Endothelial cell of umbilical vein (primary cell): ENCODE data around the gene TRANK1. TPM values are rescaled to one million over a fixed set of nuclear protein-coding genes. Genes with fewer than 3 reads are reported as not detected.

Experiments
- BruUV-seq: library from RNA; stranded (reverse); fragments of 400-500 nt; replicated peaks from 2 replicates; lab custom pipeline; 2021; lab: Mats Ljungman, UMichigan
- CTCF ChIA-PET: fragments of 300-600, 350-600 bp; sonication (Branson Sonifier 250); formaldehyde crosslinking; loops from one replicate; lab custom pipeline; 2021; ENCODE audit warnings: antibody characterized with exemption, inconsistent platforms; lab: Charles Lee
- POLR2A ChIA-PET: fragments of 300-600, 350-600 bp; sonication (Branson Sonifier 250); formaldehyde crosslinking; loops from one replicate; lab custom pipeline; 2021; ENCODE audit warnings: antibody characterized with exemption, inconsistent platforms; lab: Charles Lee
- DNase-seq: peaks from one replicate; pipeline ENCODE4 v3.0.0-alpha.2; 2011; ENCODE audit warnings: low read depth, low spot score
- FAIRE-seq: peaks from 2 replicates; lab custom pipeline; 2011; peaks lifted over from hg19 to GRCh38; lab: Jason Lieb, UNC
- H2AFZ ChIP-seq: 2 replicates; pipeline ENCODE4 v1.6.0; 2012; ENCODE audit warnings: low read depth, low read length, control low read depth, inconsistent platforms
- H3K27ac ChIP-seq: 2 replicates; pipeline ENCODE4 v1.5.1; 2011; ENCODE audit warnings: low read depth, mild to moderate bottlenecking, control low read depth, low read length, moderate library complexity; ENCODE audit not compliant: insufficient read depth
- H3K27me3 ChIP-seq, 2 experiments: 2 replicates each; pipeline versions ENCODE4 v1.6.0 to v1.6.1; 2011; ENCODE audit warnings: low read length in 2 of 2, mixed read lengths in 1 of 2; ENCODE audit not compliant: control insufficient read depth in 2 of 2, insufficient read depth in 2 of 2
- H3K36me3 ChIP-seq, 2 experiments: 2 replicates in 1 of 2; 3 replicates in 1 of 2; pipeline ENCODE4 v1.5.1; 2011; ENCODE audit warnings: low read length in 2 of 2, mild to moderate bottlenecking in 1 of 2, moderate library complexity in 1 of 2; ENCODE audit not compliant: control insufficient read depth in 2 of 2, insufficient read depth in 2 of 2; ENCODE audit errors: extremely low read depth in 1 of 2
- H3K4me1 ChIP-seq: 3 replicates; pipeline ENCODE4 v1.5.1; 2011; ENCODE audit warnings: mild to moderate bottlenecking, low read length; ENCODE audit not compliant: control insufficient read depth, insufficient read depth; ENCODE audit errors: extremely low read depth
- H3K4me2 ChIP-seq: 2 replicates; pipeline ENCODE4 v1.6.1; 2011; ENCODE audit warnings: low read length, control low read depth, mixed read lengths; ENCODE audit not compliant: insufficient read depth
- H3K4me3 ChIP-seq, 3 experiments: fragments of 200-600 bp in 1 of 3; sonication (generic), shearing (Covaris generic) in 1 of 3; replicated peaks in 1 of 3; 2 replicates each; pipeline ENCODE4 v1.5.1; 2011 to 2016; ENCODE audit warnings: control low read depth in 3 of 3, low read length in 3 of 3, mild to moderate bottlenecking in 2 of 3, inconsistent platforms in 1 of 3, low read depth in 1 of 3, moderate library complexity in 1 of 3; ENCODE audit not compliant: insufficient read depth in 1 of 3
- H3K79me2 ChIP-seq: 2 replicates; pipeline ENCODE4 v1.6.0; 2012; ENCODE audit warnings: low read length, inconsistent platforms; ENCODE audit not compliant: control insufficient read depth, insufficient read depth
- H3K9ac ChIP-seq: replicated peaks from 2 replicates; pipeline ENCODE3; 2011; ENCODE audit warnings: low read length, control low read depth; ENCODE audit not compliant: insufficient read depth; ENCODE audit errors: extremely low read depth
- H3K9me1 ChIP-seq: replicated peaks from 3 replicates; pipeline ENCODE4 v1.6.0; 2011; ENCODE audit warnings: mild to moderate bottlenecking, low read length; ENCODE audit not compliant: control insufficient read depth, insufficient read depth; ENCODE audit errors: extremely low read depth
- H3K9me3 ChIP-seq: replicated peaks from 2 replicates; pipeline ENCODE4 v1.5.1; 2012; ENCODE audit warnings: low read length, inconsistent platforms; ENCODE audit not compliant: control insufficient read depth, insufficient read depth
- H4K20me1 ChIP-seq: replicated peaks from 2 replicates; pipeline ENCODE3; 2011; ENCODE audit warnings: mild to moderate bottlenecking, low read length; ENCODE audit not compliant: control insufficient read depth, insufficient read depth; ENCODE audit errors: extremely low read depth
- EZH2 ChIP-seq: IDR thresholded peaks from 2 replicates; pipeline ENCODE4 v1.6.1; 2012; ENCODE audit warnings: borderline replicate concordance, low read depth, mild to moderate bottlenecking, moderate library complexity, low read length, inconsistent platforms; ENCODE audit not compliant: severe bottlenecking
- FOS ChIP-seq: IDR thresholded peaks from 2 replicates; pipeline ENCODE4 v1.6.1; 2011; ENCODE audit warnings: mild to moderate bottlenecking, low read length, moderate library complexity, borderline replicate concordance; ENCODE audit not compliant: insufficient read depth
- GATA2 ChIP-seq: IDR thresholded peaks from 2 replicates; pipeline ENCODE4 v1.7.0; 2011; ENCODE audit warnings: low read depth, mild to moderate bottlenecking, moderate library complexity, mixed read lengths, low read length; ENCODE audit not compliant: insufficient read length, insufficient read depth
- JUN ChIP-seq: IDR thresholded peaks from 2 replicates; pipeline ENCODE4 v1.6.1; 2011; ENCODE audit warnings: borderline replicate concordance, low read depth; ENCODE audit not compliant: insufficient read length, insufficient read depth
- MYC ChIP-seq: IDR thresholded peaks from one replicate; pipeline ENCODE4 v1.6.1; 2011; ENCODE audit warnings: mild to moderate bottlenecking, low read depth, low read length
- POLR2A ChIP-seq: IDR thresholded peaks from 2 replicates; pipeline ENCODE4 v1.6.1; 2012; ENCODE audit warnings: low read depth, mild to moderate bottlenecking, control low read depth, low read length
- POLR2AphosphoS5 ChIP-seq: IDR thresholded peaks from 2 replicates; pipeline ENCODE4 v1.6.1; 2012; ENCODE audit warnings: low read depth, mild to moderate bottlenecking, control low read depth, low read length, moderate library complexity; ENCODE audit not compliant: insufficient read depth
- dilution Hi-C: fragments of 300-500 bp; cut with MboI; formaldehyde crosslinking; loops from one replicate; pipeline ENCODE4 v1.15.0; 2019; ENCODE audit warnings: low sequenced_read_pairs; ENCODE audit not compliant: extremely low pct_ligation_motif_present
- intact Hi-C: fragments of 100-400 bp; cut with micrococcal nuclease; formaldehyde crosslinking; loops from one replicate; pipeline ENCODE4 v1.10.0; 2022
- polyA plus RNA-seq, 4 experiments: library from polyadenylated mRNA; depleted of rRNA in 3 of 4; stranded (reverse) in 3 of 4; unstranded in 1 of 4; fragments of >200 nt; gene quantifications; 2 replicates each; pipeline versions ENCODE4 v1.2.1 to v1.2.3, GENCODE V29; 2011 to 2012; ENCODE audit warnings: missing spikeins in 1 of 4
- total RNA-seq: library from RNA; stranded (reverse); gene quantifications from 2 replicates; pipeline ENCODE4 v1.2.3, GENCODE V29; 2021
- TF ChIP-seq, protein P1 (sequence below): IDR thresholded peaks from 2 replicates; pipeline ENCODE4 v1.6.1; 2011; ENCODE audit not compliant: insufficient read depth, insufficient read length
- TF ChIP-seq, protein P2 (sequence below), 2 donors: IDR thresholded peaks; 1 replicate in 1 of 2; 2 replicates in 1 of 2; pipeline ENCODE4 v1.5.1; 2011; ENCODE audit warnings: low read length in 2 of 2, mild to moderate bottlenecking in 2 of 2, moderate library complexity in 2 of 2, control low read depth in 1 of 2, inconsistent platforms in 1 of 2, low read depth in 1 of 2; ENCODE audit not compliant: insufficient read depth in 1 of 2; ENCODE audit errors: extremely low read depth in 1 of 2

TRANK1 gene
- total and polyA plus RNA-seq, 2 donors (not counting 3 experiments of a cell fraction or from before 2014, with no cell fraction given): 4.6 to 14.4 TPM

DNA sequence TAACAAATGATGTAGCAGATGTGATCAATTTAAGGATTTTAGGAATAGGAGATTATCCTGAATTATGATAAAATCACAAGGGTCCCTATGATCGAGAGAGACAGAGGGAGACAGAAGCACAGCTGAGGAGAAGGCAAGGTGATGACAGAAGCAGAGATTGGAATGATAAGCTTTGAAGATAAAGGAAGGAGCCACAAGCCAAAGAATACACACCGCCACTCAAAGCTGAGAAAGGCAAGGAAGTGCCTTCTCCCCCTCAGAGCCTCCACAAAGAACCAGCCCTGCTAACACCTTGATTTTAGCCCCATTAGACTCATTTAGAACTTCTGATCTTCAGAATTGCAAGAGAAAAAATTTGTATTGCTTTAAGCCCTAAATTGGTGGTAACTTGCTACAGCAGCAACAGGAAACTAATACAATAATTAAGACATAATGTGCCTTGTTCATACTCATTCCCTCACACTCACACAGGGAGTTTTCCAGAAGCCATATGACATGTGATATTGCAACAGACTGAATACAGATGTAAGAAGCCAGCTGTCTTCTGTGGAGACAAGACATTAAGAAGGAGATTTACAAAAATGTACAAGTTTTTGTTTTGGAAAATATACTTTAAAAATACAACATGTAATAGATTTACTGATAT is 38.2 kb downstream of the TRANK1 start:
- CTCF ChIA-PET: interaction anchor here (1.4 to 5.4 kb wide), 4 partner anchors 17 to 52 kb away, joined by 3 to 71 read pairs (median 8); no protein-coding TSS in a partner anchor
- POLR2A ChIA-PET: no interaction called here
- Histone ChIP-seq H3K79me2 (no peaks in the 10 kb centered on the region), H2AFZ (peak overlapping the region; percentile 18), H4K20me1 (no peaks in the 10 kb centered on the region), H3K27me3 (no peaks in the 10 kb centered on the region), H3K9me1 (no peaks in the 10 kb centered on the region), H3K9ac (no peak overlapping the region), H3K4me3 (no peak overlapping the region), H3K27ac (no peak overlapping the region), H3K9me3 (no peaks in the 10 kb centered on the region), H3K36me3 (no peaks in the 10 kb centered on the region), H3K4me2 (no peak overlapping the region), H3K4me1 (peaks cover 25% of the 10 kb centered on the region)
- no TSS peak for BruUV-seq
- dilution Hi-C loops: no loop called here
- DNase-seq (peak; percentile 60), FAIRE-seq (no peak)
- intact Hi-C loops: loop anchor here (5.0 kb wide), 1 partner anchor 276 kb away; no protein-coding TSS in a partner anchor
- TF ChIP-seq POLR2A (no peak), GATA2 (peak; percentile 42)

DNA sequence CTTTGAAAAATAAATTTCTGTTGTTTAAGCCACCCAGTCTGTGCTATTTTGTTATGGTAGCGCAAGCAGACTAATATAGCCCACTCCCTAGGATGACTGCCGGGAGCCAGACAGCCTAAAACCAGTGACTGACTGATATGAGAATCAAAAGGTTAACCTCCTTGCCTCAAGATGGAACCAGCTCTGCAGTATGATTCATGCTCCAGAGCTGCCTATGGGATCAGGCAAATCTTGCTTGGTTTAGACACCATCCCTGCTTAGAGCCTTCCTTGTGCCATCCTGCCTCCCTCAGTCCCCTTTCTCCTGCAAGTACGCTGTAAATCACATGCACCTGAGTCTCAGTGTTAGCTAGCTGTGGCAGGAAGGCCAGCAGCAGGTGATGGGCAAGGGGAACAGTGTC is 39.3 kb downstream of the TRANK1 start:
- intact Hi-C loops: loop anchor here (5.0 kb wide), 1 partner anchor 277 kb away; no protein-coding TSS in a partner anchor
- Histone ChIP-seq H3K9me1 (no peaks in the 10 kb centered on the region), H4K20me1 (no peaks in the 10 kb centered on the region), H3K27ac (no peak overlapping the region), H3K79me2 (no peaks in the 10 kb centered on the region), H3K4me1 (peaks cover 25% of the 10 kb centered on the region), H3K27me3 (no peaks in the 10 kb centered on the region), H3K36me3 (no peaks in the 10 kb centered on the region), H3K4me3 (no peak overlapping the region), H3K9me3 (no peaks in the 10 kb centered on the region), H3K4me2 (no peak overlapping the region), H2AFZ (no peak overlapping the region), H3K9ac (no peak overlapping the region)
- TF ChIP-seq, protein P1, sequence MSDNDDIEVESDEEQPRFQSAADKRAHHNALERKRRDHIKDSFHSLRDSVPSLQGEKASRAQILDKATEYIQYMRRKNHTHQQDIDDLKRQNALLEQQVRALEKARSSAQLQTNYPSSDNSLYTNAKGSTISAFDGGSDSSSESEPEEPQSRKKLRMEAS: no peak
- no peak for TF ChIP-seq MYC
- no peak for TF ChIP-seq FOS
- TF ChIP-seq EZH2: no peak
- no peak for TF ChIP-seq JUN
- no peak for TF ChIP-seq POLR2AphosphoS5
- no peak for TF ChIP-seq POLR2A
- TF ChIP-seq GATA2: no peak
- TF ChIP-seq, protein P2, sequence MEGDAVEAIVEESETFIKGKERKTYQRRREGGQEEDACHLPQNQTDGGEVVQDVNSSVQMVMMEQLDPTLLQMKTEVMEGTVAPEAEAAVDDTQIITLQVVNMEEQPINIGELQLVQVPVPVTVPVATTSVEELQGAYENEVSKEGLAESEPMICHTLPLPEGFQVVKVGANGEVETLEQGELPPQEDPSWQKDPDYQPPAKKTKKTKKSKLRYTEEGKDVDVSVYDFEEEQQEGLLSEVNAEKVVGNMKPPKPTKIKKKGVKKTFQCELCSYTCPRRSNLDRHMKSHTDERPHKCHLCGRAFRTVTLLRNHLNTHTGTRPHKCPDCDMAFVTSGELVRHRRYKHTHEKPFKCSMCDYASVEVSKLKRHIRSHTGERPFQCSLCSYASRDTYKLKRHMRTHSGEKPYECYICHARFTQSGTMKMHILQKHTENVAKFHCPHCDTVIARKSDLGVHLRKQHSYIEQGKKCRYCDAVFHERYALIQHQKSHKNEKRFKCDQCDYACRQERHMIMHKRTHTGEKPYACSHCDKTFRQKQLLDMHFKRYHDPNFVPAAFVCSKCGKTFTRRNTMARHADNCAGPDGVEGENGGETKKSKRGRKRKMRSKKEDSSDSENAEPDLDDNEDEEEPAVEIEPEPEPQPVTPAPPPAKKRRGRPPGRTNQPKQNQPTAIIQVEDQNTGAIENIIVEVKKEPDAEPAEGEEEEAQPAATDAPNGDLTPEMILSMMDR (IDR thresholded peaks at IDR 0.05; ENCODE audit: extremely low read depth in 1 of 2, insufficient read depth in 1 of 2, low read depth in 1 of 2, low read length in 2 of 2): no peak
- no TSS peak for BruUV-seq
- dilution Hi-C loops: no loop called here
- DNase-seq: no peak
- ChIA-PET CTCF (interaction anchor here (1.1 to 5.4 kb wide), 5 partner anchors 10 to 87 kb away, joined by 3 to 71 read pairs (median 4); partner anchors contain the start of genes EPM2AIP1 and MLH1), POLR2A (no interaction called here)
- no peak for FAIRE-seq
